Neutrophil (primary cell): ENCODE data around the gene NTM.

Source experiments
- H3K27ac ChIP-seq: fragments of 200-600 bp; sonication (generic); 2 replicates; pipeline ENCODE4 v1.5.1; 2016; ENCODE audit warnings: mild to moderate bottlenecking, moderate library complexity
- H3K27me3 ChIP-seq: fragments of 200-600 bp; sonication (generic); 2 replicates; pipeline ENCODE4 v1.6.0; 2016; ENCODE audit warnings: mild to moderate bottlenecking
- H3K36me3 ChIP-seq: fragments of 200-600 bp; sonication (generic); 2 replicates; pipeline ENCODE4 v1.5.1; 2017
- H3K4me1 ChIP-seq, 2 experiments: fragments of 200-600 bp in 1 of 2; sonication (generic) in 1 of 2; 1 replicate in 1 of 2; 2 replicates in 1 of 2; pipeline versions ENCODE4 v1.5.1 to v1.6.1; 2013 to 2016; ENCODE audit warnings: low read depth in 1 of 2, low read length in 1 of 2, mild to moderate bottlenecking in 1 of 2, moderate library complexity in 1 of 2; ENCODE audit not compliant: control insufficient read depth in 1 of 2, insufficient read depth in 1 of 2
- H3K4me3 ChIP-seq, 2 experiments: fragments of 200-600 bp in 1 of 2; sonication (generic) in 1 of 2; 1 replicate in 1 of 2; 2 replicates in 1 of 2; pipeline ENCODE4 v1.5.1; 2013 to 2016; ENCODE audit warnings: low read depth in 1 of 2, low read length in 1 of 2, mild to moderate bottlenecking in 1 of 2, moderate library complexity in 1 of 2
- H3K9me3 ChIP-seq: fragments of 200-600 bp; sonication (generic); 2 replicates; pipeline ENCODE4 v1.5.1; 2016
- TF ChIP-seq, protein P1 (sequence below): fragments of 200-600 bp; sonication (generic); IDR thresholded peaks from 2 replicates; pipeline ENCODE4 v1.5.1; 2016; ENCODE audit warnings: antibody characterized with exemption

Gene NTM

DNA sequence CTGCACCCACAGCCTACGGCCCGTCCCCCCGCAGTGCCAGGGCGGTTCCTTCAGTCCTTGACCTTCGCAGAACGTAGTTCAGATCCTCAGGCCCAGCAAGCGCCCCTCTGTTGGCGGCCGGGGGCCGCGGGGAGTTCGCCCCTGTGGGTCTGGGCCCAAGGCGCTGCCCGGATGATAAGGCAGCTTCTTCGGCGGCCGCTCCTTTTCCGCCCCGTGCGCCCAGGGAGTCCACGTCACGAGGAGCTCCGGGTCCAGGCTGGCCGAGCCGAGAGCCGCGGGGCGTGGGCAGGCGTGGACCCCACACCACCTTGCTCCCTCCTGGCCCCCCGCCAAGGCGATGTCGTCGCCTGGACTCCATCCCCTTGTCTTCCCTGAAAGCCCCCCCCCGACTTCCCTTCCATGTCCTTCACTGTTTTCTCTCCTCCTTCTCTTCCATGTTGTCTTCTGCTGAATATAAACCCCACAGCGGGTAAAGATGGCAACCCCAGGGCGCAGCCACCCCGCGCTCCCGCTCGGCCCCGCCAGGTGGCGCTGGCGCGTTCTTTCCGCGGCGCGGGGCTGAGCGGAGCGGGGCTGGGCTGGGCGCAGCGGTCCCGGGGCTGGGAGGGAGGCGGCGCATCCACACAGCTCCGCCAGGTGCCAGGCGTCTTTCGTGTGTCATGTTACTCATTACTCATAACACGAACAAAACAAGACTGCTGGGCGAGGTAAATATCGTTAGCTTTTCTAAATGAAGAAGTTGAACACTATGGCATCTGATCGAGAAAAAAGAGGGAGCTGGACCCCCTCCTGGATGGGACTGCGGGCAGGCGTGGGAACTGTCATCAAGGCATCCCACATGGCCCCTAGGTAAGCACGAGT is 321.0 kb downstream of the NTM start:
- Histone ChIP-seq H3K4me1 (no peaks in the 10 kb centered on the region), H3K27me3 (peaks cover 76% of the 10 kb centered on the region), H3K9me3 (no peaks in the 10 kb centered on the region), H3K4me3 (no peak overlapping the region), H3K27ac (no peak overlapping the region), H3K36me3 (no peaks in the 10 kb centered on the region)
- TF ChIP-seq, protein P1, sequence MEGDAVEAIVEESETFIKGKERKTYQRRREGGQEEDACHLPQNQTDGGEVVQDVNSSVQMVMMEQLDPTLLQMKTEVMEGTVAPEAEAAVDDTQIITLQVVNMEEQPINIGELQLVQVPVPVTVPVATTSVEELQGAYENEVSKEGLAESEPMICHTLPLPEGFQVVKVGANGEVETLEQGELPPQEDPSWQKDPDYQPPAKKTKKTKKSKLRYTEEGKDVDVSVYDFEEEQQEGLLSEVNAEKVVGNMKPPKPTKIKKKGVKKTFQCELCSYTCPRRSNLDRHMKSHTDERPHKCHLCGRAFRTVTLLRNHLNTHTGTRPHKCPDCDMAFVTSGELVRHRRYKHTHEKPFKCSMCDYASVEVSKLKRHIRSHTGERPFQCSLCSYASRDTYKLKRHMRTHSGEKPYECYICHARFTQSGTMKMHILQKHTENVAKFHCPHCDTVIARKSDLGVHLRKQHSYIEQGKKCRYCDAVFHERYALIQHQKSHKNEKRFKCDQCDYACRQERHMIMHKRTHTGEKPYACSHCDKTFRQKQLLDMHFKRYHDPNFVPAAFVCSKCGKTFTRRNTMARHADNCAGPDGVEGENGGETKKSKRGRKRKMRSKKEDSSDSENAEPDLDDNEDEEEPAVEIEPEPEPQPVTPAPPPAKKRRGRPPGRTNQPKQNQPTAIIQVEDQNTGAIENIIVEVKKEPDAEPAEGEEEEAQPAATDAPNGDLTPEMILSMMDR: peak; percentile 27

DNA sequence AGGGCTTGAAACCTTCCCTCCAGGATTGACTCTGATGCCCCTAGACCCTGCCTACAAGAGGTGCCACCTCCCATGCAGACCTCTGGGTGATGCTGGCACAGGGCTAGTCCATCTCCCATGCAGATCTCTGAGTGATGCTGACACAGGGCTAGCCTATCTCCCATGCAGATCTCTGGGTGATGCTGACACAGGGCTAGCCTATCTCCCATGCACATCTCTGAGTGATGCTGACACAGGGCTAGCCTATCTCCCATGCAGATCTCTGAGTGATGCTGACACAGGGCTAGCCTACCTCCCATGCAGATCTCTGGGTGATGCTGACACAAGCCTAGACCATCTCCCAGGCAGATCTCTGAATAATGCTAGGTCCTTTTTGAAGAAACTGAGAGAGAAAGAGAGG is 321.7 kb downstream of the NTM start:
- TF ChIP-seq, protein P1: no peak
- Histone ChIP-seq H3K36me3 (no peaks in the 10 kb centered on the region), H3K9me3 (no peaks in the 10 kb centered on the region), H3K4me1 (no peaks in the 10 kb centered on the region), H3K27ac (no peak overlapping the region), H3K27me3 (peaks cover 82% of the 10 kb centered on the region), H3K4me3 (no peak overlapping the region)

DNA sequence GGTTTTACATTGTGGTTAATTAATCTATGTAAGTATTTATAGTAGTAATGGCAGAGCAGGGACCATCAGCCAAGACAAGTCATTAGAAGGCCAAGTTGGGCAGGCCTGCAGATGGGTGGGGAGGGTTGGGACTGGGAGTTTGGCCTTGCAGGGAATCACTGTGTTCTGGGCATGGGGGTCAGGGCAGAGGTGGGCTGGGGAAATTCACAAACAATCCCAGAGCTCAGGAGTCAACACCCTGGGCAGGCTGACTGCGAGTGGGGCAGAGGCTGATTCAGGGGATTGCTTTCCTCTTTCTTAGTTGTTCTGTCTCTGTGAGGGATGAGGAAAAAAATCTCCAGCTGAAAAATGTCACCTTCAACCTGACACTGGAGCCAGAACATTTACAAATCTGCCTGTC is 322.5 kb downstream of the NTM start:
- TF ChIP-seq, protein P1: no peak
- peaks cover 75% of the 10 kb centered on the region for H3K27me3 ChIP-seq
- H3K4me1 ChIP-seq: no peaks in the 10 kb centered on the region
- no peaks in the 10 kb centered on the region for H3K36me3 ChIP-seq
- no peaks in the 10 kb centered on the region for H3K9me3 ChIP-seq
- H3K4me3 ChIP-seq: no peak overlapping the region
- no peak overlapping the region for H3K27ac ChIP-seq

DNA sequence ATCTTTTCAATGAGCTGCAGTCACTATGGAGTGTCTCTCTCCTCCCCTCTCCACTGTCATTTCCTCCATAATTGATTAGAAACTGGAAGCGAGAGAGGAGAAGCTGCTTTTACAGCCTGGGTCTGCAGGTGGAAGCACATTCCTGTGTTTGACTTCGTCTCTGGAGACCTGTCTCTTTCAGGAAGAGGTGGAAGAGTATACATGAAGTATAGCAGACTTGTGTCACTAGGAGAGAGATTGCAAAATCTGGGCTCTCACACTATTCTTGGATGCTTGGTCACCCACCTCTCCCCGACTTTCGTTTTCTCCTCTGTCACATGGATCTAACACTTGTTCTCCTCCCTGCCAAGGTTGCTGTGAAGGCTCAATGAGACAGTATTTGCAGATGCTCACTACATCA is 323.3 kb downstream of the NTM start:
- Histone ChIP-seq H3K4me1 (no peaks in the 10 kb centered on the region), H3K9me3 (no peaks in the 10 kb centered on the region), H3K27me3 (peaks cover 67% of the 10 kb centered on the region), H3K27ac (no peak overlapping the region), H3K4me3 (no peak overlapping the region), H3K36me3 (no peaks in the 10 kb centered on the region)
- TF ChIP-seq, protein P1: no peak

DNA sequence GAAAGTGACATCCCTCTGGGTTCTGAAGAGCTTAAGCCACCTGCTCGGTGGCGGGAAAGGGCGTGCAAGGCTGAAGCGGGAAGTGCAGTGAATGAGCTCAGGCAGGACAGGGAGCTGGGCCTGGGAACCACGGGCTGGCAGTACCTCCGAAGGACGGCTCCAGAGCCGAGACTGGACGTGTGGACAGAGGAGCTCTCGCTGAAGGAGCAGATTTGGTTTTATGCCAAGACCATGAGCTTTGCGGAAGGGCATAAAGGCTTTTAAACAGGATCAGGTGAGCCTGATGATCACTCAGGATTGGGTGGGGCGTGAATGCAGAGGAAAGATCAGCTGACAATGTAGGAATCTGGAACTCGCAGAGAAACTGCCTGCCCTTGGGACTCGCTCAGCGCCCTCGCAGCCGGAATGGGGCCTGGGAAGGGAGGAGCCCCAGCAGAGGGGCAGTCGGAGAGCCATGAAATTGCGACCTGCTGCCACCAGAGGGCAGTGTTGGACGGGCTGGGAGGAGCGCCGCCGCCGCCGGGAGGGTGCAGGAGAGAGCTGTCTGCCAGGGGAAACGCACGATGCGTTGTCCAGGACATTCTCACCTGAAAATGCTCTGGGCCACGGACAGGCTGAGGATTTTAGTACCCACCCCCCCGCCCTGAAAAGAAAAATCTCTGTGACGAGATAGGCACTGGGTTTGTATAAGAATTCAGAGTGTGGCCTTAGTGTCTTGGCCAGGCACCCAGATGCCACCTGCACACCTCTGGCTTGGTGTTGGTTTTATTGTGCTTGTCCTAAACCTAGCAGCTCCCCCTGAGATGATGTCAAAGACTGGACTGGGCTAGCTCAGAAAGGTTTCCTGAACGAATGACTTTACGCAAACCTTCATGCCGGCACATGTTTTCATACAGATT is 324.4 kb downstream of the NTM start:
- Histone ChIP-seq H3K9me3 (no peaks in the 10 kb centered on the region), H3K4me1 (no peaks in the 10 kb centered on the region), H3K27me3 (peaks cover 60% of the 10 kb centered on the region), H3K4me3 (no peak overlapping the region), H3K27ac (no peak overlapping the region), H3K36me3 (no peaks in the 10 kb centered on the region)
- TF ChIP-seq, protein P1: peak; percentile 76
